SK-N-MC (cell line): ENCODE measurements around the gene VOPP1.

Experiments used
- DNase-seq: peaks from one replicate; pipeline ENCODE4 v3.0.0-alpha.2; 2011; ENCODE audit warnings: low read depth, low spot score
- H3K27ac ChIP-seq: fragments of 200-600 bp; sonication (generic); 2 replicates; pipeline ENCODE4 v1.5.1; 2016; ENCODE audit warnings: mixed run types
- H3K36me3 ChIP-seq: fragments of 200-600 bp; sonication (generic); 2 replicates; pipeline ENCODE4 v1.6.1; 2017; ENCODE audit warnings: antibody characterized with exemption, low read length, mixed read lengths; ENCODE audit not compliant: insufficient read depth
- H3K4me3 ChIP-seq: fragments of 200-600 bp; sonication (generic); 2 replicates; pipeline ENCODE4 v1.5.1; 2016
- H3K9ac ChIP-seq: fragments of 200-600 bp; sonication (generic); 2 replicates; pipeline ENCODE4 v1.8.0; 2017; ENCODE audit warnings: mixed run types, mixed read lengths; ENCODE audit not compliant: insufficient read length
- H3K9me3 ChIP-seq: fragments of 200-600 bp; sonication (generic); 2 replicates; pipeline ENCODE4 v1.6.1; 2017; ENCODE audit warnings: low read depth, mild to moderate bottlenecking, antibody characterized with exemption, low read length, moderate library complexity, mixed read lengths
- EZH2 ChIP-seq: fragments of 200-600 bp; sonication (generic); IDR thresholded peaks from one replicate; pipeline ENCODE4 v1.6.1; 2017; ENCODE audit warnings: antibody characterized with exemption
- FOXP2 ChIP-seq: optimal IDR thresholded peaks from 2 replicates; pipeline ENCODE3; 2011; ENCODE audit warnings: mild to moderate bottlenecking, moderate library complexity; ENCODE audit not compliant: insufficient read depth; ENCODE audit errors: extremely low read length, control extremely low read depth
- POLR2AphosphoS5 ChIP-seq: IDR thresholded peaks from 2 replicates; pipeline ENCODE4 v1.6.1; 2012; ENCODE audit warnings: mild to moderate bottlenecking, low read depth, low read length, borderline replicate concordance

Gene VOPP1

DNA sequence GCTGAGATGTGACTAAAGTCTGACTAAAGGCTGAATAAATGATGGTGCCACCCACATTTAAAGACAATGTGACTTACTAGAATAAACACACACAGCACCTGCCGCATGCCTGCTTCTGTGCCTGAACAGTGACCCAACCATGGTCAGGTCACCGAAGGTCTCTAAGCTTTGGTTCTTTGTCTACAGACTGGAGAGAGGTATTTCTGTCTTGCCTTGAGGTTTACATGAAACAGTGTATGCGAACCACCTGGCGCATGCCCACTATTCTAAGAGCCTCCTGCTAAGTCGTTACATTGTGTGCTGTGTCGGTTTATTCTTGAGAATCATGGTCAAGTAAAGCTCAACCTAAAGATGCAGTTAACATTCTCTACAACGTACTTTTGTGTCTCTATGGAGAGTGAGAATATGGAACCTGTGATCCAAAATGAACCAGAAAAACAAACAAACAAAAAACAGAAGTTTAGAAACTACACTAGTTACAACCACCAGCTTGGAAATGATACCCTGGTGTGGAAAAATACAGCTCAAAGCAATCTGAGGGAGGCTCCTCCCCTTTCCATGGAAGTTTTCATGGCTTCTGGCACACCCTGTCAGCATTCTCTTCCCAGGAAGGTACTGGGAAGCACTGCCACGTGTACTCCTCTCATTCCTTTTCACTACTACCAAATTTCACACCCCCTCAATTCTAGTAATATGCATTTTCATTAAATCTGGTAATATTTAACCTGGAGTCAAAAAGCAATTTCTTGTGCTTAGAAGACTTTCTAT is 40.0 kb downstream of the VOPP1 start:
- Histone ChIP-seq H3K9ac (no peak overlapping the region), H3K27ac (no peak overlapping the region), H3K4me3 (no peak overlapping the region), H3K9me3 (no peaks in the 10 kb centered on the region), H3K36me3 (no peaks in the 10 kb centered on the region)
- DNase-seq: no peak
- no peak for TF ChIP-seq EZH2
- TF ChIP-seq FOXP2: no peak
- TF ChIP-seq POLR2AphosphoS5: no peak

GRCh38 chr7:55531536-55531935 is 40.8 kb downstream of the VOPP1 start:
- no peak overlapping the region for H3K4me3 ChIP-seq
- TF ChIP-seq POLR2AphosphoS5: no peak
- TF ChIP-seq EZH2: no peak
- TF ChIP-seq FOXP2: no peak
- DNase-seq: no peak
- no peak overlapping the region for H3K27ac ChIP-seq
- H3K9me3 ChIP-seq: no peaks in the 10 kb centered on the region
- no peak overlapping the region for H3K9ac ChIP-seq
- no peaks in the 10 kb centered on the region for H3K36me3 ChIP-seq

DNA sequence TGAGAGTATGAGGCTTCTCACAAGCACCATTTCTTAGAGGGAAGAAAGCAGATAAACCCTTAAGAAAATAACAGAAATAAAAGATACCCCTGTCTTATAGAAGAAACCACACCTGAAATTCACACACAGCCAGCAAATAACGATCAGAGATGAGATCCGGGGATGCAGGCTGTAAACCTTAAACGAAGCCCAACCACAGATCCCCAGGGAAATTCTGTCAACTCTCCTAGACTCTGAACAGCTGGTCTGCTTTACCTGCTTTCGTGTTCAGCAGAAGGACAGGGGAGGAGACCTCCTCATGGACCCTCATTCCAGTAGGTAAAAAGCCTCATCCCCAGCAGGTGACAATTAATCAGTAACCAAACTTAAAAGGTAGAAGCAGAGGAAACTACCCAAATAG is 45.0 kb downstream of the VOPP1 start:
- Histone ChIP-seq H3K27ac (no peak overlapping the region), H3K4me3 (no peak overlapping the region), H3K9ac (no peak overlapping the region), H3K9me3 (no peaks in the 10 kb centered on the region), H3K36me3 (no peaks in the 10 kb centered on the region)
- TF ChIP-seq FOXP2: no peak
- no peak for TF ChIP-seq POLR2AphosphoS5
- no peak for TF ChIP-seq EZH2
- no peak for DNase-seq

DNA sequence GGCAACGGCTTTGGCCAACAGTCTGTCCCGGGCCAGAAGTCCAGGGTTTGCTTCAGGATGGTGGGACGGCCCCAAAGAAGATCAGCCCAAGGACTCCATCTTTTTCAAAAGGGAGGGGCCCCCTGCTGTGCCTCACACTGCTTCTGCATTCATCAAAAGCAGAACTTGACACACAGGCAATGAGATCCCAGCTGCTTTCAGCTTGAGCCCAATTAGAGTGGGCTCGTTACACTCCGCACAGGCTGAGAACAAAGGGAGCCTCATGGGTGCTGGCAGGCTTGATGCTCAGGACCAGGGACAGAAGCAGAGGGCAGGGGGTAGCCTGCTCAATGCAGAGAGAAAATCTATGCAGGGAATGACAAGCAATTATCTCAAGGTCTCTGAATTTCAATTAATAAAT is 45.5 kb downstream of the VOPP1 start:
- H3K9me3 ChIP-seq: no peaks in the 10 kb centered on the region
- H3K9ac ChIP-seq: no peak overlapping the region
- no peak for TF ChIP-seq POLR2AphosphoS5
- no peak for TF ChIP-seq FOXP2
- DNase-seq: no peak
- no peak overlapping the region for H3K27ac ChIP-seq
- H3K4me3 ChIP-seq: no peak overlapping the region
- H3K36me3 ChIP-seq: no peaks in the 10 kb centered on the region

- TF ChIP-seq EZH2 (no peak), POLR2AphosphoS5 (no peak), FOXP2 (no peak)
- Histone ChIP-seq H3K9ac (no peak overlapping the region), H3K4me3 (no peak overlapping the region), H3K27ac (no peak overlapping the region), H3K36me3 (no peaks in the 10 kb centered on the region), H3K9me3 (no peaks in the 10 kb centered on the region)
- no peak for DNase-seq
These were observed 46.0 kb downstream of the VOPP1 start for GRCh38 chr7:55526329-55526728.

DNA sequence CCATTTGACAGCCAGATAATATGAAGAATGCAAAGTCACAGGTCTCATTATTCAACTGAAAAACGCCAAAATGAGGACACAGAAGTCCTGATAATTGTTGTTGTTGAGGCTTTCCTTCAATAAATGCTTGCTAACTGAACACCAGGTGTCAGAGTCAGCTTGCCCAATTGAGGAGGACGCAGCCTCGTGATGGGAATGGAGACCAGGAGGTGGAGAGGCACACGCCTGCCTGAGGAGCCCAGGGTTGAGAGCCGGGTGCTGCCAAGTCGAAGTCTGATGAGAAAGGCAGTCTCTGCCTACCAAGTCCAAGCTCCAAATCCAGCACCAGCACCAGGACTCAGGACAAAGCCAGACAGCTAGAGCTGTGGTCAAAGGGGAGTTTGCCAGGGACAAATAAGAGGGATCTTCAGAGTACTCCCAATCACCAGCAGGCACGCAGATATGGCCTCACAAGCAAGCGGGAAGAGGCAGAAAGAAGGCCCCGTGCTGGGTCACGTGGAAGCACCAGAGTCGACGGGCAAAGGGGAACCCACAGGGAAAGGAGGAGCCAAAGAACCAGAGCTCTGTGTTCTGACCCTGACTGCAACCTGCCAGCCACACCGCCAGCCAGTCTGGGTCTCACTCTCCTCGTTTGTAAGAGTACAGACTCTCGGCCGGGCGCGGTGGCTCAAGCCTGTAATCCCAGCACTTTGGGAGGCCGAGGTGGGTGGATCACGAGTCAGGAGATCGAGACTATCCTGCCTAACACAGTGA is 47.6 kb downstream of the VOPP1 start:
- Histone ChIP-seq H3K9ac (no peak overlapping the region), H3K9me3 (no peaks in the 10 kb centered on the region), H3K27ac (no peak overlapping the region), H3K36me3 (no peaks in the 10 kb centered on the region), H3K4me3 (no peak overlapping the region)
- no peak for TF ChIP-seq EZH2
- TF ChIP-seq POLR2AphosphoS5: no peak
- TF ChIP-seq FOXP2: no peak
- DNase-seq: no peak

GRCh38 chr7:55523366-55523765 is 48.9 kb downstream of the VOPP1 start:
- H3K4me3 ChIP-seq: no peak overlapping the region
- no peak overlapping the region for H3K9ac ChIP-seq
- H3K36me3 ChIP-seq: no peaks in the 10 kb centered on the region; the same call in 1 of the 2 replicates
- H3K27ac ChIP-seq: no peak overlapping the region
- DNase-seq: no peak
- TF ChIP-seq POLR2AphosphoS5 (no peak), EZH2 (no peak), FOXP2 (no peak)
- no peaks in the 10 kb centered on the region for H3K9me3 ChIP-seq

DNA sequence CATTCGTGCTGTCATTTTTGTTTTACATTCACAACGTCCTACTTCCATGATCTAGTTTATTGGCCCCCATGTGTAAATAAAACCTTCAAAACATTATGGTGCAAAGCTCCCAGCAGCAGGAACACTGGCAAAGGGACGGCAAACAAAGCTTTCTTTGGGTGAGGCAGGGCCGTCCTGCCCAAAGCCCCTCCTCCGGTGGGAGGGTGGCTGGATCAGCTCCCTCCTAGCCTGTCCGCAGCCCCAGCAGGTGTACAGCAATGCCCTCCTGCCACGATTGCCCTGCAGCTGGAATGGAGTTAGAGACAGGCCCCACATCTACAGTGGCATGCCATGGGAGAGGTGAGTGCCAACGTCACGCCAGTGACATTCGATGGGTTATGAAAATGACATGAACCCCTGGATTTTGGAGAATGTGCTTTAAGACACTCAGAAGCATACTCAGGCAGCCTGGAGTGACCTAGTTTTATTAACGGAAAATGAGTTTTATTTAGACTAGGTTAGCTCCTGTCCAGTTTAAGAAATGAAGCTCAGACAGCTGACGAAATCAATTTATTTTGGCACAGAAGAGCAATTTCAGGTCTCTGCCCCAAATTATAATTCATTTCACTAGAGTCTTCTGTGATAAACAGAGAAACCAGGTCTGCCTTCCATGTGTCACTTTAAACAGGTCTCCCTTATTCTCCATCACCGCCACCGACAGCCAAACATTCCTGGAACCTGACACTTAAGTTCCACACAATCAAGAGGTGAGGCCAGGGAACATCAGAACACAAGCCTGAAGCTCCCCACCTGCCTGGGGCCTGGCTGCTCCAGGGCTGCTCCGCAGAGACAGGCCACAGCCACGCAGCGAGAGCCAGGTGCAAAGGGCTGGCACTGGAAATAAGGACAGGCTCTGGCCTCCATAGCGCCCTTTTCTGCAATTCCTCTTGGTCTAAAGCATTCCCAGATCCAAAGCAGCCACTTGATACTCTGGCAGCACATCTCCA is 50.1 kb downstream of the VOPP1 start:
- H3K9me3 ChIP-seq: no peaks in the 10 kb centered on the region
- peaks cover 3% of the 10 kb centered on the region; the same call in 1 of the 2 replicates for H3K36me3 ChIP-seq
- H3K4me3 ChIP-seq: no peak overlapping the region
- H3K27ac ChIP-seq: no peak overlapping the region
- DNase-seq: no peak
- no peak overlapping the region for H3K9ac ChIP-seq
- TF ChIP-seq FOXP2 (no peak), POLR2AphosphoS5 (no peak), EZH2 (no peak)
